Fibroblast of villous mesenchyme (primary cell): ENCODE results near the gene GTF3C6. TPM values are rescaled to one million over a fixed set of nuclear protein-coding genes. Genes with fewer than 3 reads are reported as not detected.

Experiments used
- DNase-seq: peaks from one replicate; pipeline ENCODE4 v3.0.0-alpha.2; 2010; ENCODE audit warnings: low read depth
- H3K4me3 ChIP-seq: 2 replicates; pipeline ENCODE4 v1.5.1; 2011; ENCODE audit warnings: low read depth, mild to moderate bottlenecking, low read length
- CTCF ChIP-seq: IDR thresholded peaks from 2 replicates; pipeline ENCODE4 v1.5.1; 2012; ENCODE audit warnings: low read depth, mild to moderate bottlenecking, low read length; ENCODE audit not compliant: insufficient read depth
- total RNA-seq: library from RNA; depleted of rRNA; stranded (reverse); fragments of >200 nt; gene quantifications from 2 replicates; pipeline ENCODE4 v1.2.3, GENCODE V29; 2012

Gene GTF3C6
- total RNA-seq, 1 donor = 65.2 TPM

GRCh38 chr6:110979565-110980101 is 21.1 kb downstream of the GTF3C6 start:
- no peak for DNase-seq
- no peak overlapping the region for H3K4me3 ChIP-seq
- no peak for TF ChIP-seq CTCF

GRCh38 chr6:110980227-110980626 is 21.7 kb downstream of the GTF3C6 start:
- TF ChIP-seq CTCF = no peak
- DNase-seq = no peak
- H3K4me3 ChIP-seq = no peak overlapping the region

GRCh38 chr6:110980648-110981047 is 22.1 kb downstream of the GTF3C6 start:
- no peak for DNase-seq
- no peak for TF ChIP-seq CTCF
- peak overlapping the region; percentile 83 for H3K4me3 ChIP-seq

GRCh38 chr6:110981202-110981600 is 22.7 kb downstream of the GTF3C6 start:
- no peak for DNase-seq
- peak overlapping the region; percentile 83 for H3K4me3 ChIP-seq
- TF ChIP-seq CTCF = no peak

GRCh38 chr6:110990840-110991576 is 32.5 kb downstream of the GTF3C6 start:
- no peak for TF ChIP-seq CTCF
- no peak for DNase-seq
- no peak overlapping the region for H3K4me3 ChIP-seq

- DNase-seq = no peak
- H3K4me3 ChIP-seq = no peak overlapping the region
- no peak for TF ChIP-seq CTCF
Observed at GRCh38 chr6:110996691-110997090, 38.2 kb downstream of the GTF3C6 start.
